ENCODE data around the gene NFKBIL1. TPM values are rescaled to one million over a fixed set of nuclear protein-coding genes. Genes with fewer than 3 reads are reported as not detected.

Gene NFKBIL1
- total and polyA plus RNA-seq, 9 of the 15 experiments (the other 6 are each of a cell fraction or from before 2014, with no cell fraction given) = 0.49 to 33.1 (median 7.6) TPM

DNA sequence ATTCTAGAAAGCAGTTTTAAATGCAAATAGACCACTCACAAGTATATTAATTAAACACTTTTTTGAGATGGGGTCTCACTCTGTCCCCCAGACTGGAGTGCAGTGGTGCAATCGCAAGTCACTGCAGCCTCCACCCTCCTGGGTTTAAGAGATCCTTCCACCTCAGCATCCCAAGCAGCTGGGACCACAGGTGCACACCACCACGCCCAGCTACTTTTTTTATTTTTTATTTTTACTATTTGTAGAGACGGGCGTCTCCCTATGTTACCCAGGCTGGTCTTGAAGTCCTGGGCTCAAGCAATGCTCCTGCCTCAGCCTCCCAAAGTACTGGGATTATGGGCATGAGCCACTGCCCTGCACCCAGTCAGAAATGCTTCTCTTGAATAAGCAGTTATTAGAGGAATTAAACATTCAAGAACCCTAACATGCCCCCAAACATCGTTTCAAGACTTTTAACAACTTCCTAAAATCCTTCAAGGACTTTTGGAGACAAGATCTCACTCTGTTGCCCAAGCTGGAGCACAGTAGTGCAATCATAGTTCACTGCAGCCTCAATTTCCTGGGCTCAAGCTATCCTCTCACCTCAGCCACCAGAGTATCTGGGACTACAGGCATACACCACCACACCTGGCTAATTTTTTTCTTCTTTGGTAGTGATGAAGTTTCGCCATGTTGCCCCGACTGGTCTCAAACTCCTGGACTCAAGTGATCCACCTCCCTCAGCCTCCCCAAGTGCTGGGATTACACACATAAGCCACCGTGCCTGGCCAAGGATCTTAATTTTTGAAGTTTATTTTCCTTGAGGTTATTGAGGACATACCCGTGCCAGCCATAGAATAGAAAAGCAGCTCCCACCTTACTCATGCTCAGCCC is 15.4 kb upstream of the NFKBIL1 start (continued):
- TF ChIP-seq SREBF1 (IDR thresholded peaks at IDR 0.05; ENCODE audit: borderline replicate concordance, low read depth, low read length) (no peak), NFATC3 (IDR thresholded peaks at IDR 0.05) (no peak), HDAC6 (IDR thresholded peaks at IDR 0.05; ENCODE audit: low read depth, low read length) (no peak), GATAD2B (IDR thresholded peaks at IDR 0.05; ENCODE audit: borderline replicate concordance) (no peak), ZBED1 (IDR thresholded peaks at IDR 0.05) (no peak), EWSR1 (IDR thresholded peaks at IDR 0.05; ENCODE audit: borderline replicate concordance, low read depth, partially characterized antibody) (peak; percentile 32), ZNF274 (IDR thresholded peaks at IDR 0.05; ENCODE audit: borderline replicate concordance, low read depth, low read length) (no peak), KLF13 (tag; IDR thresholded peaks at IDR 0.05; ENCODE audit: borderline replicate concordance, low read depth) (no peak), ZNF217 (CRISPR knock-in tag; IDR thresholded peaks at IDR 0.05) (no peak), SMARCC2 (IDR thresholded peaks at IDR 0.05; ENCODE audit: low read depth) (no peak), FOXK1 (CRISPR knock-in tag; IDR thresholded peaks at IDR 0.05; ENCODE audit: borderline replicate concordance) (no peak), DDX20 (tag; IDR thresholded peaks at IDR 0.05; ENCODE audit: low read depth) (no peak), FOS (IDR thresholded peaks at IDR 0.05; ENCODE audit: extremely low read depth, insufficient read length) (no peak), FOXA1 (IDR thresholded peaks at IDR 0.05; ENCODE audit: borderline replicate concordance) (no peak), POLR3A (IDR thresholded peaks at IDR 0.05; ENCODE audit: borderline replicate concordance, extremely low read depth, insufficient read depth, insufficient read length) (no peak), ILF3 (IDR thresholded peaks at IDR 0.05; ENCODE audit: borderline replicate concordance) (peak; percentile 75; the same call in 1 of the 2 replicates)
- TF ChIP-seq, protein P1, sequence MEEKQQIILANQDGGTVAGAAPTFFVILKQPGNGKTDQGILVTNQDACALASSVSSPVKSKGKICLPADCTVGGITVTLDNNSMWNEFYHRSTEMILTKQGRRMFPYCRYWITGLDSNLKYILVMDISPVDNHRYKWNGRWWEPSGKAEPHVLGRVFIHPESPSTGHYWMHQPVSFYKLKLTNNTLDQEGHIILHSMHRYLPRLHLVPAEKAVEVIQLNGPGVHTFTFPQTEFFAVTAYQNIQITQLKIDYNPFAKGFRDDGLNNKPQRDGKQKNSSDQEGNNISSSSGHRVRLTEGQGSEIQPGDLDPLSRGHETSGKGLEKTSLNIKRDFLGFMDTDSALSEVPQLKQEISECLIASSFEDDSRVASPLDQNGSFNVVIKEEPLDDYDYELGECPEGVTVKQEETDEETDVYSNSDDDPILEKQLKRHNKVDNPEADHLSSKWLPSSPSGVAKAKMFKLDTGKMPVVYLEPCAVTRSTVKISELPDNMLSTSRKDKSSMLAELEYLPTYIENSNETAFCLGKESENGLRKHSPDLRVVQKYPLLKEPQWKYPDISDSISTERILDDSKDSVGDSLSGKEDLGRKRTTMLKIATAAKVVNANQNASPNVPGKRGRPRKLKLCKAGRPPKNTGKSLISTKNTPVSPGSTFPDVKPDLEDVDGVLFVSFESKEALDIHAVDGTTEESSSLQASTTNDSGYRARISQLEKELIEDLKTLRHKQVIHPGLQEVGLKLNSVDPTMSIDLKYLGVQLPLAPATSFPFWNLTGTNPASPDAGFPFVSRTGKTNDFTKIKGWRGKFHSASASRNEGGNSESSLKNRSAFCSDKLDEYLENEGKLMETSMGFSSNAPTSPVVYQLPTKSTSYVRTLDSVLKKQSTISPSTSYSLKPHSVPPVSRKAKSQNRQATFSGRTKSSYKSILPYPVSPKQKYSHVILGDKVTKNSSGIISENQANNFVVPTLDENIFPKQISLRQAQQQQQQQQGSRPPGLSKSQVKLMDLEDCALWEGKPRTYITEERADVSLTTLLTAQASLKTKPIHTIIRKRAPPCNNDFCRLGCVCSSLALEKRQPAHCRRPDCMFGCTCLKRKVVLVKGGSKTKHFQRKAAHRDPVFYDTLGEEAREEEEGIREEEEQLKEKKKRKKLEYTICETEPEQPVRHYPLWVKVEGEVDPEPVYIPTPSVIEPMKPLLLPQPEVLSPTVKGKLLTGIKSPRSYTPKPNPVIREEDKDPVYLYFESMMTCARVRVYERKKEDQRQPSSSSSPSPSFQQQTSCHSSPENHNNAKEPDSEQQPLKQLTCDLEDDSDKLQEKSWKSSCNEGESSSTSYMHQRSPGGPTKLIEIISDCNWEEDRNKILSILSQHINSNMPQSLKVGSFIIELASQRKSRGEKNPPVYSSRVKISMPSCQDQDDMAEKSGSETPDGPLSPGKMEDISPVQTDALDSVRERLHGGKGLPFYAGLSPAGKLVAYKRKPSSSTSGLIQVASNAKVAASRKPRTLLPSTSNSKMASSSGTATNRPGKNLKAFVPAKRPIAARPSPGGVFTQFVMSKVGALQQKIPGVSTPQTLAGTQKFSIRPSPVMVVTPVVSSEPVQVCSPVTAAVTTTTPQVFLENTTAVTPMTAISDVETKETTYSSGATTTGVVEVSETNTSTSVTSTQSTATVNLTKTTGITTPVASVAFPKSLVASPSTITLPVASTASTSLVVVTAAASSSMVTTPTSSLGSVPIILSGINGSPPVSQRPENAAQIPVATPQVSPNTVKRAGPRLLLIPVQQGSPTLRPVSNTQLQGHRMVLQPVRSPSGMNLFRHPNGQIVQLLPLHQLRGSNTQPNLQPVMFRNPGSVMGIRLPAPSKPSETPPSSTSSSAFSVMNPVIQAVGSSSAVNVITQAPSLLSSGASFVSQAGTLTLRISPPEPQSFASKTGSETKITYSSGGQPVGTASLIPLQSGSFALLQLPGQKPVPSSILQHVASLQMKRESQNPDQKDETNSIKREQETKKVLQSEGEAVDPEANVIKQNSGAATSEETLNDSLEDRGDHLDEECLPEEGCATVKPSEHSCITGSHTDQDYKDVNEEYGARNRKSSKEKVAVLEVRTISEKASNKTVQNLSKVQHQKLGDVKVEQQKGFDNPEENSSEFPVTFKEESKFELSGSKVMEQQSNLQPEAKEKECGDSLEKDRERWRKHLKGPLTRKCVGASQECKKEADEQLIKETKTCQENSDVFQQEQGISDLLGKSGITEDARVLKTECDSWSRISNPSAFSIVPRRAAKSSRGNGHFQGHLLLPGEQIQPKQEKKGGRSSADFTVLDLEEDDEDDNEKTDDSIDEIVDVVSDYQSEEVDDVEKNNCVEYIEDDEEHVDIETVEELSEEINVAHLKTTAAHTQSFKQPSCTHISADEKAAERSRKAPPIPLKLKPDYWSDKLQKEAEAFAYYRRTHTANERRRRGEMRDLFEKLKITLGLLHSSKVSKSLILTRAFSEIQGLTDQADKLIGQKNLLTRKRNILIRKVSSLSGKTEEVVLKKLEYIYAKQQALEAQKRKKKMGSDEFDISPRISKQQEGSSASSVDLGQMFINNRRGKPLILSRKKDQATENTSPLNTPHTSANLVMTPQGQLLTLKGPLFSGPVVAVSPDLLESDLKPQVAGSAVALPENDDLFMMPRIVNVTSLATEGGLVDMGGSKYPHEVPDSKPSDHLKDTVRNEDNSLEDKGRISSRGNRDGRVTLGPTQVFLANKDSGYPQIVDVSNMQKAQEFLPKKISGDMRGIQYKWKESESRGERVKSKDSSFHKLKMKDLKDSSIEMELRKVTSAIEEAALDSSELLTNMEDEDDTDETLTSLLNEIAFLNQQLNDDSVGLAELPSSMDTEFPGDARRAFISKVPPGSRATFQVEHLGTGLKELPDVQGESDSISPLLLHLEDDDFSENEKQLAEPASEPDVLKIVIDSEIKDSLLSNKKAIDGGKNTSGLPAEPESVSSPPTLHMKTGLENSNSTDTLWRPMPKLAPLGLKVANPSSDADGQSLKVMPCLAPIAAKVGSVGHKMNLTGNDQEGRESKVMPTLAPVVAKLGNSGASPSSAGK (IDR thresholded peaks at IDR 0.05) = no peak
